NCI-H2107 (cell line): ENCODE data around the gene EVI5L.

Experiments
- DNase-seq: peaks from one replicate; lab custom pipeline; 2025; lab: John Stamatoyannopoulos, UW

The EVI5L gene

GRCh38 chr19:7860714-7861618, 30.9 kb downstream of the EVI5L start:
- DNase-seq: no peak

DNA sequence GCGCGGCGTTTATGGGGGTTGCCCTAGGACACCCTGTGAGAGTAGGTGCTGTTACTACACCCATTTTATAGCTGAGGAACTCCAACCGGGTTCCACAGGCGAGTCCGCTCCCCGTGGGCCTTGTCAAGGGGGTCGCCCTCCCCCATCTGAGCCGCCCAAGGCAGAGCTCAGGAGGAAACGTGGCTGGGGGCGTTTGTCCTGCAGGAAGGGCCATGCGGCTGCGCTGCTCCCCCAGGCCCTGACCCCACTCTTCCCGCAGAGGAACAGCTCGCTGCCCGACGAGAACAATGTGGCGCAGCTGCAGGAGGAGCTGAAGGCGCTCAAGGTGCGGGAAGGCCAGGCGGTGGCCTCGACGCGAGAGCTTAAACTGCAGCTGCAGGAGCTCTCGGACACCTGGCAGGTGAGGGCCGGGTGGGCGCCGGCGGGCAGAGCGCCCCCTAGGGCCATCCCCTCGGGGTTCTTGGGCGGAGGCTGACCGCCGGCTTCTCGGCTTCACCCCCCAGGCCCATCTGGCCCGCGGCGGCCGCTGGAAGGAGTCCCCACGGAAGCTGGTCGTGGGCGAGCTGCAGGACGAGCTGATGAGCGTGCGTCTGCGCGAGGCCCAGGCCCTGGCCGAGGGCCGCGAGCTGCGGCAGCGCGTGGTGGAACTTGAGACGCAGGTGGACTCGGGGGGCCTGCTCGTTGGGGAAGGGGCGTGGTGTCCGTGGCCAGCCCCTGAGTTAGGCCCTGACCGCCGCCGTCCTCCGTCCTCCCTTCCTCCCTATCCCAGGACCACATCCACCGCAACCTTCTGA, 31.8 kb downstream of the EVI5L start:
- DNase-seq: no peak

DNA sequence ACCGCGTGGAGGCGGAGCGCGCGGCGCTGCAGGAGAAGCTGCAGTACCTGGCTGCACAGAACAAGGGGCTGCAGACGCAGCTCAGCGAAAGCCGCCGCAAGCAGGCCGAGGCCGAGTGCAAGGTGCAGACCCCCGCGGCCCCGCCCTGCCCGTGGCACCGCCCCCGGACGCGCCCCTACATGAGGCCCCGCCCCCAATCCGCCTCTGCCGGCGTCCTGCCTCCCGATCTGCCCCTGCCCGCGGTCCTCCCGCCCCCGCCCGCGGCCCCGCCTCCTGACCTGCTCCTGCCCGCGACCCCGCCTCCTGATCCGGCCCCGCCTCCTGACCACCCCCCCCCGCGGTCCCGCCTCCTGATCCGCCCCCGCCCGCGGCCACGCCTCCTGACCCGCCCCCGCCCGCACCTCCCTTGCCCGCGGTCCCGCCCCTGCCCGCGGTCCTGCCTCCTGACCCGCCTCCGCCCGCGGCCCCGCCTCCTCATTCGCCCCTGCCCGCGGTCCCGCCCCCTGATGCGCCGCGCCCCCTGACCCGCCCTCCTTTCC, 32.5 kb downstream of the EVI5L start:
- DNase-seq: no peak

DNA sequence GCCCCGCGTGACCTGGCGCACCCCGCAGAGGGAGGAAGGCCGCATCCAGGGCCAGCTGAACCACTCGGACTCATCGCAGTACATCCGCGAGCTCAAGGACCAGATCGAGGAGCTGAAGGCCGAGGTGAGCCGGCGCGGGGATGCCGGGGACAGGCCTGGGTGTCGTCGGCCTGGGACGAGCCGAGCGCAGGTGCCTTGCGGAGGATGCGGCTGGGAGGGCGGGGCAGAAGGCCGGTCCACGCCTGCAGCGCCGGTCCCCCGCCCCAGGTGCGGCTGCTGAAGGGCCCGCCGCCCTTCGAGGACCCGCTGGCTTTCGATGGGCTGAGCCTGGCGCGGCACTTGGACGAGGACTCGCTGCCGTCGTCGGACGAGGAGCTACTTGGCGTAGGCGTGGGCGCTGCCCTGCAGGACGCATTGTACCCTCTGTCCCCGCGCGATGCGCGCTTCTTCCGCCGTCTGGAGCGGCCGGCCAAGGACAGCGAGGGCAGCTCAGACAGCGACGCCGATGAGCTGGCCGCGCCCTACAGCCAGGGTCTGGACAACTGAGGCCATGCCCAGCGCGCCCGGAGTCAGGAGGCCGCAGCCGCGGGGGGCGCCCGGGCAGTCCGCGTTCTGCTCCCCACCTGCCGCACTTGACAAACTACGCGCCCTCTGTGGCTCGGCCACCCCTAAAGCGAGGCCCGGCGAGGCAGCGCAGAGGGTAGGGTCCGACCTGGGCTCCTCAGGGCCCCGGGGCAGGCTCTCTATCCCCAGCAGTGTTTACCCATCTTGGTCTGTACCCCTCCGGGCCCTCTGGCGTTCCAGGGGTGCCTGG, 33.3 kb downstream of the EVI5L start:
- DNase-seq: no peak

GRCh38 chr19:7863971-7864689, 34.1 kb downstream of the EVI5L start:
- no peak for DNase-seq

DNA sequence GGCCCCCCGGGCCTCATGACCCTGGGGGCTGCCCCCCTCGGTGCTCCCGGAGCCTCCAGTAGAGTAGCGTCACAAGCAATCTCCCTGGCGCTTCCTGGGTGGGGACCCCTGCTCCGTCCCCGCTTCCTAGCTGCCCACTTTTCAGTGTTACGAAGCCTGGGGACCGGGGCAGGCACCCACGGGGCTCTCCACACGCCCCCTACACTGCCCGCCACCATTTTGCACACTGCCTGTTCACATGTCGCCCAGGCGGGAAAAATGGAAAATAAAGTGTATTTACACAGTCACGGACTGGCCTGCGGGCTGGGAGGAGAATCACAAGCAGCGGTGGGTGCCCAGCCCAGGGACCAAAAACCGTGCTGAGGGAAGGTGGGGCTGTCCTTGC, 34.7 kb downstream of the EVI5L start:
- no peak for DNase-seq

DNA sequence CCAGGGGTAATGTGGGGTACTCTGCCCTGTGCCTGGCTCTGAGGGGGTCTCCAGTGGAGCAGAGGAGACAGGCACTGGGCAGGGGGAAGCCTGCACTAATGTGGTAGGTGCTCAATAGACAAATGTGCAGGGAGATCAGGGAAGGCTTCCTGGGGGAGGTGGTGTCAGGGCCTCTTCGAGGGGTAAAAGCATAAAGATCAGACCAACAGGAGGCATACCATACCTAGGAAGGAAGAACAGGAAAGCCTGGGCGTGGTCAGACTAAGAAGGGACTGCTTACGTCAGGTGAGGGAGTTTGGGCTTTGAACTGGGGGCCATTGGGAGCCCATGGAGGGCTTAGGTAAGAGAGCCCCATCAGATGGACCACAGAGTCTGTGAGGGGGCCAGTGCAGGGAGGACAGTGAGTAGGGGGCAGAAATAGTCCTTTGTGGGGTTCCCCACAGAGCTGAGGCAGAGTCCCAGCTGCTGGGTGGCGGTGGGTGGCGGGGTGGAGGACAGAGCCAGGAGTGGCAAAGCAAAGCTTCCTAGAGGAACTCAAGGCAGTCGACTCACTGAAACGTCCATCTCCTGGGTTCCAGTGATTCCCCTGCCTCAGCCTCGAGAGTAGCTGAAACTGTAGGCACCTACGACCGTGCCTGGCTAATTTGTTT, 35.4 kb downstream of the EVI5L start:
- no peak for DNase-seq

- no peak for DNase-seq
Measured at GRCh38 chr19:7866399-7867091, 36.5 kb downstream of the EVI5L start.

GRCh38 chr19:7867092-7867844, 37.2 kb downstream of the EVI5L start:
- no peak for DNase-seq

DNA sequence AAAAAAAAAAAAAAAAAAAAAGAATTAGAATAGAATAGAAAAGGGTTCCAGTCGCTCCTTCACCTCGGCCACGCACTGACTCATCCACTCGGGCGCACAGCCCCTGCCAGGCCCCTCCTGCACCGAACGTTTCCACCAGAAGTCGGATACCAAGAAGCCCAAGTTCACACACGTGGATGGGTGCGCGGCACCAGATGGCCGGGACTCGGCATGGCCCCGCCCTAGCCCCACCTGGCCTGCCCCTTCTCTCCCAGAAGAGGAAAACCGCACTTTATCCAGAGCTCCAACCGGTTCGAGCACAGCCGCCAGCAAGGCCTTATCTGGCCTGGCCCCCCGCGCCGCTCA, 38.3 kb downstream of the EVI5L start:
- no peak for DNase-seq

GRCh38 chr19:7868671-7869452, 38.8 kb downstream of the EVI5L start:
- DNase-seq: no peak

- no peak for DNase-seq
Measured at GRCh38 chr19:7869453-7869909, 39.5 kb downstream of the EVI5L start.

- no peak for DNase-seq
Measured at GRCh38 chr19:7869910-7870511, 40.0 kb downstream of the EVI5L start.

- DNase-seq: no peak
Measured at GRCh38 chr19:7870571-7871436, 40.8 kb downstream of the EVI5L start.

GRCh38 chr19:7871437-7872305, 41.7 kb downstream of the EVI5L start:
- peak; percentile 72 for DNase-seq
